GM18505 (cell line): ENCODE data around the gene SCYGR4.
A peak's percentile ranks its signal among the peaks of the same experiment; 100 is the strongest.
"Not testable (repeated sequence)": the region's sequence is repeated elsewhere in the genome, so short reads cannot be mapped to it uniquely, and the experiment has no call there.

ENCODE experiments used
- ATAC-seq: cut with Tn5 transposase; IDR thresholded peaks from one replicate; pipeline ENCODE4 v1.9.1; 2021; ENCODE audit not compliant: unreplicated experiment
- POLR2A ChIP-seq: IDR thresholded peaks from 4 replicates; pipeline ENCODE4 v1.6.1; 2011; ENCODE audit warnings: borderline replicate concordance; ENCODE audit not compliant: insufficient read depth, insufficient read length; ENCODE audit errors: extremely low read depth

SCYGR4 gene

GRCh38 chr2:227626580-227627151 lies 9.4 kb downstream of the SCYGR4 start:
- no peak for TF ChIP-seq POLR2A
- ATAC-seq = no peak

GRCh38 chr2:227627769-227628168 lies 10.5 kb downstream of the SCYGR4 start:
- TF ChIP-seq POLR2A = no peak
- peak; percentile 87 for ATAC-seq

- ATAC-seq = no peak
- no peak for TF ChIP-seq POLR2A
Observed at GRCh38 chr2:227629435-227629834, 12.1 kb downstream of the SCYGR4 start.

GRCh38 chr2:227630322-227630721 lies 13.0 kb downstream of the SCYGR4 start:
- no peak for ATAC-seq
- TF ChIP-seq POLR2A = no peak

GRCh38 chr2:227632827-227633226 lies 15.5 kb downstream of the SCYGR4 start:
- no peak for ATAC-seq
- no peak for TF ChIP-seq POLR2A

- no peak for TF ChIP-seq POLR2A
- no peak for ATAC-seq
Observed at GRCh38 chr2:227634201-227634600, 16.9 kb downstream of the SCYGR4 start.

- no peak for ATAC-seq
- TF ChIP-seq POLR2A = no peak
Observed at GRCh38 chr2:227642656-227643055, 25.4 kb downstream of the SCYGR4 start.

GRCh38 chr2:227643990-227644551 lies 26.8 kb downstream of the SCYGR4 start:
- ATAC-seq = no peak
- no peak for TF ChIP-seq POLR2A

GRCh38 chr2:227653419-227653818 lies 36.1 kb downstream of the SCYGR4 start:
- TF ChIP-seq POLR2A = no peak
- no peak for ATAC-seq

GRCh38 chr2:227654426-227654825 lies 37.1 kb downstream of the SCYGR4 start:
- ATAC-seq = no peak
- no peak for TF ChIP-seq POLR2A

- no peak for TF ChIP-seq POLR2A
- peak; percentile 48 for ATAC-seq
Observed at GRCh38 chr2:227655454-227655853, 38.2 kb downstream of the SCYGR4 start.

GRCh38 chr2:227657199-227657845 lies 40.0 kb downstream of the SCYGR4 start:
- ATAC-seq = no peak
- TF ChIP-seq POLR2A = no peak

GRCh38 chr2:227661025-227661649 lies 43.8 kb downstream of the SCYGR4 start:
- ATAC-seq = no peak
- TF ChIP-seq POLR2A = no peak

GRCh38 chr2:227661827-227662226 lies 44.5 kb downstream of the SCYGR4 start:
- TF ChIP-seq POLR2A = no peak
- ATAC-seq = no peak

GRCh38 chr2:227665189-227665940 lies 48.1 kb downstream of the SCYGR4 start:
- ATAC-seq = no peak
- no peak for TF ChIP-seq POLR2A

GRCh38 chr2:227666631-227667170 lies 49.4 kb downstream of the SCYGR4 start, which contains the start of gene SCYGR5:
TSS of gene SCYGR5 (plus strand) at chr2:227666804. CDS start at chr2:227666804, 0 bp downstream.
- ATAC-seq = not testable (repeated sequence)
